ENCODE measurements around the gene GNAI2.
"Not testable (repeated sequence)": the region's sequence is repeated elsewhere in the genome, so short reads cannot be mapped to it uniquely, and the experiment has no call there.

The GNAI2 gene

DNA sequence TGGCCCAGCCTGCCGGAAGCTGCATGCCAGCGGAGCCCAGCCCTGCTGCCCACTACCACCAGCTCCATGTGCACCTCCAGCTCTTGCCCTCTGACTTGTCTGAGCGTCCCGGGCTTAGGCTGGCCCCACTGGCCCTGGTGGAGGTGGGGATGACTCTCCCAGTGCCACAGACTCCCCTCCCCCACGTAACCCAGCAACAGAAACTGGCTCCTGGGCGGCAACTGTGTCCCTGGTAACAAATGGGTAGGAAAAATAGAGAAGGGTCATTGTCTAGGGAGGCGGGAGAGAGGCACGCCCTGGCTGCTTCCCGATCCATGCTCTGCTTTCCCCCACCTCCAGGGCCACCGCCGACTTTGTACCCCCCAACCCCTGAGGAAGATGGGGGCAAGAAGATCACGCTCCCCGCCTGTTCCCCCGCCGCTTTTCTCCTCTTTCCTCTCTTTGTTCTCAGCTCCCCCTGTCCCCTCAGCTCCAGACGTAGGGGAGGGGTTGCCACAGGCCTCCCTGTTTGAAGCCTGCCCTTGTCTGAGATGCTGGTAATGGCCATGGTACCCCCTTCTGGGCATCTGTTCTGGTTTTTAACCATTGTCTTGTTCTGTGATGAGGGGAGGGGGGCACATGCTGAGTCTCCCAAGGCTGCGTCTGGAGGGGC lies 22.2 kb downstream of the GNAI2 start:
- H3K9me3 Mint-ChIP-seq (ENCODE audit: low read depth): no peaks in the 10 kb centered on the region
- H3K27ac Mint-ChIP-seq: no peak overlapping the region
- peaks cover 4% of the 10 kb centered on the region for H3K36me3 Mint-ChIP-seq
- no peaks in the 10 kb centered on the region for H3K27me3 Mint-ChIP-seq
- H3K4me1 Mint-ChIP-seq (ENCODE audit: low read depth): peaks cover 7% of the 10 kb centered on the region
- no peak overlapping the region for H3K4me3 Mint-ChIP-seq

DNA sequence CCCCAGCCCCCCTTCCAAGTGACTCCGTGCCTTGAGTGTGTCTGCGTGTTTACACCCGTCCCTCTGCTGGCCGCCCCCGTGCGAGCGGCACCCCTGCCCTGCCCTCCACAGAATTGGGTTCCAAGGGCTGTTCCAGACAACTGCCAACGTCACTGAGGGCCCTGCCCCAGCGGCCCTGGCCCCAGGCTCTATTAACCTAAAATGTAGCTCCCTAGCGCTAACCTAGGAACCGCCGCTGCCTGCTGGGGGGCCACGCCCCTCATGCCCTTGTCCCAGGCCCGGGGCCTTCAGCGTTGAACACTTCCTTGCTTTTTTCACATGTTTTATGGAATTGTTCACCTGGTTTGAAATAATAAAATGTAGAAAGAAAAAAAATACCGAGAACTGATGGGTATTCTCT lies 23.0 kb downstream of the GNAI2 start:
- Mint-ChIP-seq H3K36me3 (peaks cover 4% of the 10 kb centered on the region), H3K4me3 (no peak overlapping the region), H3K9me3 (ENCODE audit: low read depth) (no peaks in the 10 kb centered on the region), H3K27me3 (no peaks in the 10 kb centered on the region), H3K27ac (no peak overlapping the region), H3K4me1 (ENCODE audit: low read depth) (peaks cover 4% of the 10 kb centered on the region)

DNA sequence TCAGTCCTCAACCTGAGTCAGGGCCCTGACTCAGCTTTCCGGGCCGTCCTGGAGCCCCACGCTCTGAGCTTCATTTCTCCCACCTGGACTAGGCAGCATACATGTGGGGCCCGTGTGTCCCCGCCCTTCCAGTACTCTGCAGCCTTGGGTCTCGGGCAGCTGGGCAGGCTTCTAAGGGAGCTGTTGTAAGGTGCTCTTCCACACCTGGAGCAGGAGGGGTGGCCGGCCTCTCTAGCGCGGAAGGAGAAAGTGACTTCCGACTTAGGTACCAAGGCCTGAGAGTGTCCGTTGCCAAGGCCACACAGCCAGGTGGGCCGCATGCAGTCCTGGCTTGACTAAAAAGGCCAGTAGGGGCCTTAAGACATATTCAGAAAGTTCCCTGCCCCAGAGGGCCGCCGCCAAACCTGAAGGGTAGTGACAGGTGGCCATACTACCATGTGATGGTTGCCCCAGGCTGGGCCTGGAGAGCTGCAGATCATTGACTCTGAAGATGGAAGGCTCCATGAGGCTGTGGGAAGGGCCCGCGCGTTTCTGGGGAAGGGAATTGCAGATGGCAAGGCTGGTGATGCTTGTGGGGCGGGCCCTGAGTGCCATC lies 23.5 kb downstream of the GNAI2 start:
- no peaks in the 10 kb centered on the region for H3K27me3 Mint-ChIP-seq
- peak overlapping the region; percentile 70 for H3K4me3 Mint-ChIP-seq
- no peaks in the 10 kb centered on the region for H3K9me3 Mint-ChIP-seq (ENCODE audit: low read depth)
- peaks cover 4% of the 10 kb centered on the region for H3K36me3 Mint-ChIP-seq
- peak overlapping the region; percentile 68 for H3K27ac Mint-ChIP-seq
- H3K4me1 Mint-ChIP-seq (ENCODE audit: low read depth): peaks cover 4% of the 10 kb centered on the region

DNA sequence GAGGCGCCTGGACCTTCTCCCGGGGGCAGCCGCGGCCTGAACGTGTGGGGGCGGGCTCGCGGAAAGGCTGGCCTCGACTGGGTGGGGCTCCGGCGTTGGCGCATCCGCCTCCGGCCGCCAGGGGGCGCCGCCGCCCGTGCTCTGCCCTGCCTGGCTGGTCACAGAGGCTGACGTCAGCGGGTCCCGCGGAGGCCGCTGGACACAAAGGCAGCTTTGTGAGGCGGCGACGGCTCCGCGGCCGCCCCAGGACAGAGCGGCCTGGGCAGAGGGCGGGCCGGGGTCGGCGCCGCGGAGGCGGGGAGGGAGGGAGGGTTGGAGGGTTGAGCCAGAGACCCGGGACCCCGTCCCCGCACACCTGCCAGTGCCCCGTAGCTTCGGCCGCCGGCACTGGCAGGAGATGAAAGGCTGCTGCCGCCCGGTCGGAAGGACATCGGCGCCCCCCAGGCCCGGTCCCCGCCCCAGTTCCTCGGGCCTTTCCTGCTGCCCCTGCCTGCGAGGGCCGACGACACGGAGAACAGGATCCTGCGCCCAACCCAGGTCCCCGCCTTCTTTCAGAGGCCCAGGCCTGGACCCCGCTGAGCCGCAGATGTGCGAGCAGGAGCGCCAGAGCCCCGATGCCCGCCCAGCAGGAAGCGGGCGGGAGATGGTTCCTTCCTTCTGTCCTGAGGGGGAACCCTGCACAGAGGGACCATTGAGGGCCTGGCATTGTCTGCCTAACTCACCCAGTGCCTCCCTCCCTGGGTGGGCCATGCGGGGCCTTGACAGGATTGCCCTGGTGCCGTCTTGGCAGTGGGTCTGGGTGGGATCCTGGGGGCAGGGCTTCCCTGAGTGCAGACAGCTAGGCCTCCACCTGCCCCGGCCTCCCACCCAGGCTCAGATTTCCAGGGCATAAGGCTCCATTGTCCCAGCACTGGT lies 24.3 kb downstream of the GNAI2 start:
- peaks cover 4% of the 10 kb centered on the region for H3K4me1 Mint-ChIP-seq (ENCODE audit: low read depth)
- peak overlapping the region; percentile 68 for H3K27ac Mint-ChIP-seq
- peak overlapping the region; percentile 70 for H3K4me3 Mint-ChIP-seq
- no peaks in the 10 kb centered on the region for H3K27me3 Mint-ChIP-seq
- H3K36me3 Mint-ChIP-seq: peaks cover 4% of the 10 kb centered on the region
- H3K9me3 Mint-ChIP-seq (ENCODE audit: low read depth): no peaks in the 10 kb centered on the region

DNA sequence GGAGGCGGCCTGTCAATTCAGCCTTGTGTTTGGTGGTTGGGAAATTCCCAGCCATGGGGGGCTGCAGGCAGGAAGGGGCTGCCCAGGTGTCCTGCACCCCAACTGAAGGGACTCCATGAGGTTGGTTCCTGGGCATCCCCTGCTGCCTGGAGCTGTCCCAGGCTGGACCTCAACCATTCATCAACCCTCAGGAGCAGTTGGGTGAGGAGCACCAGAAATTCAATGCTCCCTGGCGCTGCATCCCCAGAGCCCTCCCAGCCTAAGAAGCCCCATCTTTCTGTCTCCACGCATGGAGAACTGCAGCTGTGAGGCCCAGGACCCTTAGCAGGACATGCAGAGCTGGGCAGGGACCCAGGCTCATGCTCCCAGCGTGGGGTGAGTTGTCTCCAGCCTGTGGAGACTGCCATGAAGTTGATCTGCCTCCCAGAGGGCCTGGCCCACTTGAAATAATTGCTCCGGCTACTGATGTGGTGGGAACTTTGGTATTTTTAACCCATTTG lies 25.0 kb downstream of the GNAI2 start:
- H3K9me3 Mint-ChIP-seq (ENCODE audit: low read depth): no peaks in the 10 kb centered on the region
- H3K27me3 Mint-ChIP-seq: no peaks in the 10 kb centered on the region
- H3K4me3 Mint-ChIP-seq: peak overlapping the region; percentile 59
- H3K4me1 Mint-ChIP-seq (ENCODE audit: low read depth): peaks cover 4% of the 10 kb centered on the region
- H3K36me3 Mint-ChIP-seq: peaks cover 4% of the 10 kb centered on the region
- no peak overlapping the region for H3K27ac Mint-ChIP-seq

DNA sequence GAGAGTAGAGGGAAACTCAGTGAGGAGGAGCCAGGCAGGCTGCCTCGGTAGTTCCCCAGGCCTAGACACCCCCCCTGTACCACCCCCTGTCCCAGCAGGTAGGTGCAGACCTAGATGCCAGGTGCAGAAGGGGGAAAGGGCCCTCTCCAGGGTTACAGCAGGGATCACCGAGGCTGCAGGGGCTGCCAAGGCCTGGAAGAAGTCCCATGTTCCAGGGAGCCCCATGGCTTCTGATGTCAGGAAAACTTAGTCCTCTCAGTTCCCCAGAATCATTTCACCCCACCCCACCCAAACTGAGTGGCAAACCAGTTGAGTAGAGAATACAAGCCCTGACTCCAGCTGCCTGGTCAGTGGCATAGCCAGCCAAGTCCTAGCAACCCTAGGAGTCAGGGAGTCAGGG lies 25.5 kb downstream of the GNAI2 start:
- no peaks in the 10 kb centered on the region for H3K27me3 Mint-ChIP-seq
- peaks cover 4% of the 10 kb centered on the region for H3K36me3 Mint-ChIP-seq
- H3K9me3 Mint-ChIP-seq (ENCODE audit: low read depth): no peaks in the 10 kb centered on the region
- no peak overlapping the region for H3K27ac Mint-ChIP-seq
- H3K4me1 Mint-ChIP-seq (ENCODE audit: low read depth): peaks cover 4% of the 10 kb centered on the region
- H3K4me3 Mint-ChIP-seq: peak overlapping the region; percentile 54

DNA sequence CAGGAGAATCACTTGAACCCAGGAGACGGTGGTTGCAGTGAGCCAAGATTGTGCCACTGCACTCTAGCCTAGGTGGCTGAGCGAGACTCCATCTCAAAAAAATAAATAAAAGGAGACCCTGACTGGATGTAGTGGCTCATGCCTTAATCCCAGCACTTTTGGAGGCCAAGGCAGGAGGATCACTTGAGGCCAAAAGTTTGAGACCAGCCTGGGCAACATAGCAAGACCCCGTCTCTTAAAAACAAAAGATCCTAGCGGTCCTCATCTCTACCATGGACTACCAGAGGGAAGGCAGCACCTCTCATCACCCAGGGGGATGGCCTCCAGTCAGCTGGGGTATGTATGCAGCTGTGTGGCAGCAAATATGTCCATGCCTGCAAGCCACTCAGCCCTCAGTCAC lies 26.2 kb downstream of the GNAI2 start:
- H3K36me3 Mint-ChIP-seq; H3K27me3 Mint-ChIP-seq; H3K9me3 Mint-ChIP-seq (ENCODE audit: low read depth); H3K27ac Mint-ChIP-seq; H3K4me1 Mint-ChIP-seq (ENCODE audit: low read depth); H3K4me3 Mint-ChIP-seq: not testable (repeated sequence)

DNA sequence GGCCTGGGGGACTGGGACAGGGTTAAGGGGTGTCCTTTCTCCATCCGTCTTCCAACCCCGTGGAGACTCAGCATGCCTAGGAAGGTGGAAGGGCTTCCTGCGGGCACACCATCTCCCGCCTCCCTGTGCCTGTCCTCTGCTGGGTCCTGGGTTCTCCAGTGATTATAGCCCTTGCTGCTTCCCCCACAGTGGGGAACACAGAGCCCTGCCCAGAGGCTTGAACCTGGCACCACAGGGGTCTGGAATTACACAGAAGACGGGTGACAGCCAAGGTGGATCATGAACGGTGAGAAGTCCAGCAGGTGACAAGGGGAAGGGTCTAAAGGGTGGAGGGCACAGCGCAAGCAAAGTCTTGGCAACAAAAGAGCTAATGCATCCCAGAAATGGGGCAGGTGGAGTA lies 26.8 kb downstream of the GNAI2 start:
- Mint-ChIP-seq H3K36me3 (no peaks in the 10 kb centered on the region), H3K4me1 (ENCODE audit: low read depth) (peaks cover 3% of the 10 kb centered on the region), H3K9me3 (ENCODE audit: low read depth) (no peaks in the 10 kb centered on the region), H3K27ac (no peak overlapping the region), H3K4me3 (no peak overlapping the region), H3K27me3 (no peaks in the 10 kb centered on the region)

DNA sequence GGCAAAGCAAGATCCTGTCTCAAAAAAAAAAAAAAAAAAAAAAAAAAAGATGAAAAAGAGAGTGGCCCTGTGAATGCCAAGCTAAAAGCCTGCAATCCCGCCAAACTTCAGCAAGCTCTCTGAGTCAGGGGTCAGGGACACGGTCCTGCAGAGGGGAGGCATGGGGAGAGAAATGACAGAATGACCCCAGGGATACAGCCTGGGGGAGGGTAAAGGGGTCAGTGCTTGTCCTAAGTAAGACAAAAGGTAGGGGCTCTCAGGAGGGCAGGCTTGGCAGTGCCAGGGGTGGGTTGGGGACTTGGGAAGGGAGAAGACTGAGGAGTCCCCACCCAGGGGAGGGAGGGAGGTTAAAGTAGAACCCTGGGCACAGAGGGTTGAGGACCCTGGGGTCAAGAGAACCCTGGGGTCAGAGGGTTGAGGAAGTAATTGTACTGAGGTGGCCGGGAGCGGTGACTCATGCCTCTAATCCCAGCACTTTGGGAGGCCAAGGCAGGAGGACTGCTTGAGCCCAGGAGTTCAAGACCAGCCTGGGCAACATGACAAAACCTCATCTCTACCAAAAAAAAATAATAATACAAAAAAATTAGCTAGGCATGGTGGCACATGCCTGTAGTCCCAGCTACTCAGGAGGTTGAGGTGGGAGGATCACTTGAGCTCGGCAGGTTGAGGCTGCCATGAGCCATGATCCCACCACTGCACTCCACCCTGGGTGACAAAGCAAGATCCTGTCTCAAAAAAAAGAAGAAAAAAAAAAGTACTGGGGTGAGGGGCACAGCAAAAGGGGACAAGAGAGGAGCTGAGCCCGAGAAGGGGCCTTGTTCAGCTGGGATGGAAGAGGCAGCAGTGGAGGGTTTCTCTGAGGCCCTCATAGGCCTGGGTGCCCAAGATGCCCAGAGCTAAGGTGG lies 27.7 kb downstream of the GNAI2 start:
- H3K27ac Mint-ChIP-seq: no peak overlapping the region
- H3K4me3 Mint-ChIP-seq: no peak overlapping the region
- H3K36me3 Mint-ChIP-seq: no peaks in the 10 kb centered on the region

DNA sequence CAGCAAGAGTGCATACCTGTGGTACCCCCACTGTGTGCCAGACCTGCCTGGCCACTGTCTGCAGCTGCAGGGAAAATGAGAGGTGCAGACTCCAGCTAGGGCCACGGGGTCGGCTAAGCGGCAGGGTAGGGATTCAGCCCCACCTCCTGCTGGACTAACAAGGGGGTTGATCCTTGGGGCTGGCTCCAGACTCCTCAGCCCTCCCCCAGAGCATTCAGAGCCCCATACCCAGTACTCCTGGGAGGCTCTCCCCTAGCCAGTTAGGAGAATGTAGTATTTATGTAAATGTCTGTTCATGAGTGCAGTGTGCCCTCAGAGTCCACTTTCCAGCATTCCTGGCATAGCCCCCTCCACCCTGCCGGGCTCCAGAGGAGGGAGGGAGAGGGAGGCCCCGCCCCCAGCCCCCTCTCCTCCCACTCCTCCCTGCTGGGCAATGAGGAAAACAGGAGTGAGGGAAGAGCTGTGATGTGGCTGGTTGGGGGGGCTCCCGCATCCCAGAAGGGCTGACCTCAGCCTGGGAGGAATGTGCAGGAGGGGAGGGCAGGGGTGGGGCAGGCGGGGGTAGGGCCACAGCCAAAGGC lies 28.5 kb downstream of the GNAI2 start:
- H3K27me3 Mint-ChIP-seq: peaks cover 5% of the 10 kb centered on the region
- no peaks in the 10 kb centered on the region for H3K9me3 Mint-ChIP-seq (ENCODE audit: low read depth)
- no peak overlapping the region for H3K4me3 Mint-ChIP-seq

More for the DNA sequence above, 27.7 kb downstream of the GNAI2 start:
- no peaks in the 10 kb centered on the region for H3K9me3 Mint-ChIP-seq (ENCODE audit: low read depth)
- peaks cover 3% of the 10 kb centered on the region for H3K4me1 Mint-ChIP-seq (ENCODE audit: low read depth)
- H3K27me3 Mint-ChIP-seq: peaks cover 4% of the 10 kb centered on the region

DNA sequence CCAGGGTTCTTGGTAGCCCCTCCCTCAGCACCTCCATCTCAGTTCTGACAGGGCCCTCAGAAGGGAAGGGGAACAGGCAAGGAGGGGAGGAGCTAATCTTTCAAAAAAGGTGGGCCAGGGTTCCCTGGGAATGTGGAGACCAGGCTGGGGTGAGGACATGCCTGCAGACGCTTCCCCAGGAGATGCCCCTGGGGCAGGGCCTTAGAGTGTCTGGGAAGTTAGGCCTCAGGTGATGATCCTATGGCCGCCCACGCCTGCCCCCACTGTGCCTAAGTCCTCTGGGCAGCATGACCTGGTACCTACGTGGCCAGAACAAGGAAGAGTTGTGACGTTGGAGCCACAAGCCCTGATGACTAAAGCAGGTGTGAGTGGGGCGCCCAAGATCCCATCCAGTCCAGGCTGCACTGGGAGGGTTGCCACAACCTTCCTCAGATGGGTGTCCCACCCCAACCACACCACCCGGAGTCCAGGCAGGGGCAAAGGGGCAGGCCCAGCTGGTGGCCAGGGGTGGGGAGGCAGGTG lies 29.0 kb downstream of the GNAI2 start:
- Mint-ChIP-seq H3K27me3 (peaks cover 5% of the 10 kb centered on the region), H3K36me3 (no peaks in the 10 kb centered on the region), H3K27ac (no peak overlapping the region), H3K4me3 (no peak overlapping the region), H3K4me1 (ENCODE audit: low read depth) (no peaks in the 10 kb centered on the region), H3K9me3 (ENCODE audit: low read depth) (no peaks in the 10 kb centered on the region)

More for the DNA sequence above, 28.5 kb downstream of the GNAI2 start:
- H3K36me3 Mint-ChIP-seq: no peaks in the 10 kb centered on the region
- H3K4me1 Mint-ChIP-seq (ENCODE audit: low read depth): peaks cover 2% of the 10 kb centered on the region
- H3K27ac Mint-ChIP-seq: no peak overlapping the region

DNA sequence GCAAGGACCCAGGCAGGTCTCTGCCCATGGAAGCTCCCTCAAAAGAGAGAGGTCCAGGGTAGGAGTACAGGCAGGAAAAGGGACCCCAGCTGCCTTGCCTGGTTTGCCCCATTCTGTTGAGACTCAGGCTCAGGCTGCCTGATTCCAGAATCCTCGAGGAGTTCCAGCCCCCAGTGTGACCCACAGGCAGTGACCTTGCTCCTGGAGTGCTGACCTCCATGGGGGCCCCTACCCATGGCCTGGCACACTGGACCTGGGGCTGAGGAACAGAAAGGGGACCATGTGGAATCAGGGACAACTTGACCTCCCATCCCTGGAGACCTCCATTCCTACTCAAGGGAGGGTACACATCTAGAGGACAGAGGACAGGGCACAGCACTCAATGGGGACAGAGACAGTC lies 29.6 kb downstream of the GNAI2 start:
- Mint-ChIP-seq H3K27ac (no peak overlapping the region), H3K4me1 (ENCODE audit: low read depth) (no peaks in the 10 kb centered on the region), H3K27me3 (peaks cover 5% of the 10 kb centered on the region), H3K9me3 (ENCODE audit: low read depth) (no peaks in the 10 kb centered on the region), H3K4me3 (no peak overlapping the region), H3K36me3 (no peaks in the 10 kb centered on the region)

DNA sequence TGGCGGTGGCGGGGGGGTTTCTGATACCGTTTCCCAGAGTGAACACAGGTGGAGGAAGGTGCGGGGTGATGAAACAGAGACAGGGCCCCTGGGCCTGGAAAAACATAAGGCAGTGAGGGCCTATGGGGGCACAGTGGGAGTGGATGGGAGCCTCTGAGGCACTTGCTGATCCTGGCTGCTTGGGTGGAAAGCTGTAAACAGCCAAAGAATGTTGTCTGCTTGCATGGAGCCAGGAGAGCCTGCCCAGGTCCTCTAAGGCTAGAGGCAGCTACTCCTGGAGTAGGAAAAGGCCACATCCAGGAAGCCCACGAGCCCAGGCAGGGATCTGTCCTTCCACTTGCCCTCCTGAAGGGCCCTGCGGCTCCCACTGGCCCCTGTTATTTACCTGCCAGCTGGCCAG lies 30.0 kb downstream of the GNAI2 start:
- Mint-ChIP-seq H3K27me3 (peaks cover 5% of the 10 kb centered on the region), H3K4me1 (ENCODE audit: low read depth) (no peaks in the 10 kb centered on the region), H3K36me3 (no peaks in the 10 kb centered on the region), H3K4me3 (no peak overlapping the region), H3K27ac (no peak overlapping the region), H3K9me3 (ENCODE audit: low read depth) (no peaks in the 10 kb centered on the region)

DNA sequence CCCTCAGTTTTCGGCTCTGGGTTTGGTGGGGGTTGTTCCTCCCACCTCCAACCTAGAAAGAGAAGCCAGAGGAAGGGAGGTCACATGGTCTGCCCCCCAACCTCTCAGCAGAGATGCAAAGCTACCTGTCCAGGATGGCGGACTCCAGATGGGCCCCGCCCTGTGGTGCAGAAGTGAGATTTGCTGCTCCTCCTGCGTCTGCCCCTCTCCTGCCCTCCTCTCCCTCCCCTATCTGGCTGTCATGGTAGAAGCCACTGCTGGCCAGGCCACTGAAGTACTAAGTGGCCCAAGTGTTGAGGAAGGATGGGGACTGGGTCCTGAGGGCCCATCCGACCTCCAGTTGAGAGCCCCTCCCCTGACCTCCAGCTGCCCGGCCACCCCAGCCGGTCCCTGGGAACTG lies 30.8 kb downstream of the GNAI2 start:
- H3K27ac Mint-ChIP-seq: no peak overlapping the region
- no peaks in the 10 kb centered on the region for H3K4me1 Mint-ChIP-seq (ENCODE audit: low read depth)
- H3K27me3 Mint-ChIP-seq: peaks cover 5% of the 10 kb centered on the region
- H3K4me3 Mint-ChIP-seq: no peak overlapping the region
- H3K36me3 Mint-ChIP-seq: no peaks in the 10 kb centered on the region
- H3K9me3 Mint-ChIP-seq (ENCODE audit: low read depth): no peaks in the 10 kb centered on the region
